ENCODE results near the gene TIMP1. TPM values are rescaled to one million over a fixed set of nuclear protein-coding genes. Genes with fewer than 3 reads are reported as not detected.
A peak's percentile ranks its signal among the peaks of the same experiment; 100 is the strongest.

TIMP1 gene
- total RNA-seq, 1 donor from 2014 or later = 21.6 TPM

DNA sequence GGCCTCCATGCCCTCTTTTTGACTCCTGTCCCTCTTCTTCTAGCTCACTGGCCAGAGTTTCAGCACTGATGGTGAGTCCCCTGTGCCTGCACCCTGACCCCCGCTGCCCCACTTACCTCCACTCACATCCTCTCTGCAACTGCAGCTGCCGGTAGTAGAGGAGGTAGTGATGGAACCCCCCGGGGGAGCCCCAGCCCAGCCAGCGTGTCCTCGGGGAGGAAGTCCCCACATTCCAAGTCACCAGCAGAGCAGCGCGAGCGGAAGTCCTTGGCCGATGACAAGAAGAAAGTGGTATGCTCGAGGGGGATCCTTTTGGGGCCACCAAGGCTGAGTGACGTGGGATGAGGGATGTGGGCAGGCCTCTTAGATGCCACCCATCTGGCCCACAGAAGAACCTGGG lies 15.4 kb upstream of the TIMP1 start:
- H4K20me1 ChIP-seq (ENCODE audit: low read depth) = peaks cover 2% of the 10 kb centered on the region
- no peaks in the 10 kb centered on the region for H3K4me1 ChIP-seq
- no peak overlapping the region for H3K27ac Mint-ChIP-seq
- TF ChIP-seq EZH2phosphoT487 (IDR thresholded peaks at IDR 0.05) (no peak), CTCF (IDR thresholded peaks at IDR 0.05) (no peak), EZH2 (IDR thresholded peaks at IDR 0.05) (no peak)
- H3K4me2 ChIP-seq = no peak overlapping the region
- H3K4me3 ChIP-seq = no peak overlapping the region
- no peak overlapping the region for H2AFZ ChIP-seq (replicated peaks)
- H3K27me3 ChIP-seq = no peaks in the 10 kb centered on the region
- H3K79me2 ChIP-seq (ENCODE audit: low read depth) = peaks cover 7% of the 10 kb centered on the region
- peaks cover 37% of the 10 kb centered on the region for H3K36me3 Mint-ChIP-seq
- H3K4me3 Mint-ChIP-seq = no peak overlapping the region
- no peak for DNase-seq (ENCODE audit: low spot score)
- no peak overlapping the region for H3K27ac ChIP-seq
- no peak overlapping the region for H3K9ac ChIP-seq
- peaks cover 5% of the 10 kb centered on the region for H3K27me3 Mint-ChIP-seq (ENCODE audit: insufficient read depth, low read depth)
- peaks cover 5% of the 10 kb centered on the region for H3K4me1 Mint-ChIP-seq
- no peaks in the 10 kb centered on the region for H3F3A ChIP-seq (ENCODE audit: low read depth)
- H3K9me3 Mint-ChIP-seq = peaks cover 31% of the 10 kb centered on the region
- no peaks in the 10 kb centered on the region for H3K9me3 ChIP-seq (ENCODE audit: low read depth)
- no peaks in the 10 kb centered on the region for H3K36me3 ChIP-seq

DNA sequence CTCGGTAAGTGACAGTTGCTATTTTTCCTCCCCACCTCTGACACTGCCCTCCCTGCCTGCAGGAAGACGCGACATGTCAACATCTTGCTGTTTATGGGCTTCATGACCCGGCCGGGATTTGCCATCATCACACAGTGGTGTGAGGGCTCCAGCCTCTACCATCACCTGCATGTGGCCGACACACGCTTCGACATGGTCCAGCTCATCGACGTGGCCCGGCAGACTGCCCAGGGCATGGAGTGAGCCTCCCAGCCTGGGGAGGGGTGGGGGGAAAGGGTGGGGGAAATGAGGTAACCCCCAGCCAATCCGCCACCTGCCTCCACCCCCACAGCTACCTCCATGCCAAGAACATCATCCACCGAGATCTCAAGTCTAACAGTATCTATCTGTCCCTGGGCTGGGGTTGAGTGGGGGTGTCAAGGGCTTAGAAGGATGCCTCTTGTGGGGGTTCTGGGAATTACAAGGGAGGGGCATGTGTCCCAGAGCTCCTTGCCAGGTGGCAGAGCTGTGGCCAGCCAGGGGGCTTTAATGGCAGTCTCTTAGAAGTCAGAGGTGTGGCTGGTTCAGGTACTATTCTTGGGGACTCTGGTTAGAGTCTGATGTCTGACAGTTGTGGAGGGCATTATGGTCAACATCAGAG lies 13.5 kb upstream of the TIMP1 start:
- TF ChIP-seq EZH2phosphoT487 (IDR thresholded peaks at IDR 0.05) (no peak), EZH2 (IDR thresholded peaks at IDR 0.05) (no peak), CTCF (IDR thresholded peaks at IDR 0.05) (peak; percentile 40)
- peaks cover 40% of the 10 kb centered on the region for H3K9me3 Mint-ChIP-seq
- H3K27ac Mint-ChIP-seq = no peak overlapping the region
- Histone ChIP-seq H3K79me2 (ENCODE audit: low read depth) (no peaks in the 10 kb centered on the region), H3K36me3 (no peaks in the 10 kb centered on the region), H3K27me3 (no peaks in the 10 kb centered on the region), H4K20me1 (ENCODE audit: low read depth) (no peaks in the 10 kb centered on the region), H3K4me3 (no peak overlapping the region), H3F3A (ENCODE audit: low read depth) (peaks cover 10% of the 10 kb centered on the region), H3K9me3 (ENCODE audit: low read depth) (no peaks in the 10 kb centered on the region), H3K4me2 (no peak overlapping the region), H3K27ac (no peak overlapping the region), H2AFZ (replicated peaks) (no peak overlapping the region), H3K9ac (no peak overlapping the region), H3K4me1 (peaks cover 6% of the 10 kb centered on the region)
- H3K4me3 Mint-ChIP-seq = no peak overlapping the region
- peaks cover 38% of the 10 kb centered on the region for H3K36me3 Mint-ChIP-seq
- DNase-seq (ENCODE audit: low spot score) = peak; percentile 50
- H3K4me1 Mint-ChIP-seq = peaks cover 8% of the 10 kb centered on the region
- peaks cover 7% of the 10 kb centered on the region for H3K27me3 Mint-ChIP-seq (ENCODE audit: insufficient read depth, low read depth)

- H3K79me2 ChIP-seq (ENCODE audit: low read depth) = no peaks in the 10 kb centered on the region
- H3K27me3 ChIP-seq = no peaks in the 10 kb centered on the region
- no peak for TF ChIP-seq EZH2 (IDR thresholded peaks at IDR 0.05)
- no peak for TF ChIP-seq EZH2phosphoT487 (IDR thresholded peaks at IDR 0.05)
- TF ChIP-seq CTCF (IDR thresholded peaks at IDR 0.05) = no peak
- Mint-ChIP-seq H3K27me3 (ENCODE audit: insufficient read depth, low read depth) (peaks cover 7% of the 10 kb centered on the region), H3K4me3 (no peak overlapping the region), H3K36me3 (peaks cover 38% of the 10 kb centered on the region), H3K27ac (no peak overlapping the region), H3K9me3 (peaks cover 40% of the 10 kb centered on the region), H3K4me1 (peaks cover 8% of the 10 kb centered on the region)
- peaks cover 6% of the 10 kb centered on the region for H3K4me1 ChIP-seq
- no peak overlapping the region for H3K4me2 ChIP-seq
- H3K27ac ChIP-seq = no peak overlapping the region
- H2AFZ ChIP-seq (replicated peaks) = no peak overlapping the region
- peaks cover 10% of the 10 kb centered on the region for H3F3A ChIP-seq (ENCODE audit: low read depth)
- H3K9ac ChIP-seq = no peak overlapping the region
- DNase-seq (ENCODE audit: low spot score) = no peak
- H3K36me3 ChIP-seq = no peaks in the 10 kb centered on the region
- H3K4me3 ChIP-seq = no peak overlapping the region
- H3K9me3 ChIP-seq (ENCODE audit: low read depth) = no peaks in the 10 kb centered on the region
- no peaks in the 10 kb centered on the region for H4K20me1 ChIP-seq (ENCODE audit: low read depth)
Measured at GRCh38 chrX:47570794-47571193, 11.4 kb upstream of the TIMP1 start.

Data from neural progenitor cell (in vitro differentiated cells).